KMS-11 (cell line): Measurements from ENCODE around the gene SLC35F3.

Source experiments
- H2AFZ ChIP-seq: fragments of 200-600 bp; sonication (generic); 2 replicates; pipeline ENCODE4 v1.6.1; 2016; ENCODE audit warnings: antibody characterized with exemption, mixed run types, low read depth
- H3K27ac ChIP-seq: fragments of 200-600 bp; sonication (generic); 2 replicates; pipeline ENCODE4 v1.6.1; 2016; ENCODE audit warnings: mild to moderate bottlenecking, mixed run types
- H3K27me3 ChIP-seq: fragments of 200-600 bp; sonication (generic); 2 replicates; pipeline ENCODE4 v1.6.1; 2017; ENCODE audit warnings: mild to moderate bottlenecking, low read depth, mixed run types, moderate library complexity; ENCODE audit not compliant: insufficient read depth
- H3K36me3 ChIP-seq: fragments of 200-600 bp; sonication (generic); 2 replicates; pipeline ENCODE4 v1.6.1; 2017; ENCODE audit warnings: mild to moderate bottlenecking, mixed run types; ENCODE audit not compliant: insufficient read depth
- H3K4me1 ChIP-seq: fragments of 200-600 bp; sonication (generic); 2 replicates; pipeline ENCODE4 v1.6.1; 2016; ENCODE audit warnings: mild to moderate bottlenecking, low read depth, mixed run types; ENCODE audit not compliant: poor library complexity, severe bottlenecking
- H3K4me2 ChIP-seq: fragments of 200-600 bp; sonication (generic); 2 replicates; pipeline ENCODE4 v1.7.0; 2016; ENCODE audit warnings: mild to moderate bottlenecking, mixed run types
- H3K4me3 ChIP-seq: fragments of 200-600 bp; sonication (generic); IDR thresholded peaks from 2 replicates; pipeline ENCODE4 v1.6.1; 2017; ENCODE audit warnings: low read depth, low read length, mixed read lengths; ENCODE audit not compliant: insufficient read depth
- H3K79me2 ChIP-seq: fragments of 200-600 bp; sonication (generic); 2 replicates; pipeline ENCODE4 v1.6.1; 2016; ENCODE audit warnings: low read depth, mixed run types; ENCODE audit not compliant: insufficient read depth
- H3K9ac ChIP-seq: fragments of 200-600 bp; sonication (generic); 2 replicates; pipeline ENCODE4 v1.6.1; 2016; ENCODE audit warnings: mild to moderate bottlenecking, mixed run types
- H4K20me1 ChIP-seq: fragments of 200-600 bp; sonication (generic); 2 replicates; pipeline ENCODE4 v1.6.1; 2016; ENCODE audit warnings: mild to moderate bottlenecking, mixed run types; ENCODE audit not compliant: insufficient read depth
- TF ChIP-seq, protein P1 (sequence below): fragments of 200-600 bp; sonication (generic); conservative IDR thresholded peaks from 2 replicates; pipeline ENCODE4 v1.6.1; 2017; ENCODE audit warnings: low read depth, mild to moderate bottlenecking, antibody characterized with exemption, low read length, moderate library complexity, mixed read lengths

Gene SLC35F3

DNA sequence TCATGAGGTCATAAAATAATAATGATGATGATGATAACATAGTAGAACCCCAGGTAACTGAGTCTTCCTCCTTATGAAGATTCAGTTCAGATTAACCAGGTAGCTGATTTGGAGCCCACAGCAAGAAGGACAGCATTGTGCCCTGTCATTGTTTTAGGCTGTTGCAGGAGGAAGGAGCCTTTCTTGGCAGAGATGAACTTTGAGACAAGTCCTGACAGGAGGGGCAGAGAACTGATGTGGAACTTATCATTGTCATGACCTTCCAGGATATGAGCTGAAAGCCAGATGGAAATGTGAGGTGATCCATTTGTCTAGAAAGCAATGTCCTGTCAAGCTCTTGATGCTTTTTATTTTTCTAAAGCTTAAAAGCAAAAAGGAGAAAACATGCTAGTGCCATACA, 336.2 kb downstream of the SLC35F3 start:
- no peak overlapping the region for H2AFZ ChIP-seq
- no peak overlapping the region for H3K4me2 ChIP-seq
- no peaks in the 10 kb centered on the region for H3K27me3 ChIP-seq
- H3K4me1 ChIP-seq: no peaks in the 10 kb centered on the region
- no peak overlapping the region for H3K27ac ChIP-seq
- no peak overlapping the region for H3K9ac ChIP-seq
- H3K79me2 ChIP-seq: no peaks in the 10 kb centered on the region
- no peak overlapping the region for H3K4me3 ChIP-seq
- no peaks in the 10 kb centered on the region for H3K36me3 ChIP-seq
- TF ChIP-seq, protein P1, sequence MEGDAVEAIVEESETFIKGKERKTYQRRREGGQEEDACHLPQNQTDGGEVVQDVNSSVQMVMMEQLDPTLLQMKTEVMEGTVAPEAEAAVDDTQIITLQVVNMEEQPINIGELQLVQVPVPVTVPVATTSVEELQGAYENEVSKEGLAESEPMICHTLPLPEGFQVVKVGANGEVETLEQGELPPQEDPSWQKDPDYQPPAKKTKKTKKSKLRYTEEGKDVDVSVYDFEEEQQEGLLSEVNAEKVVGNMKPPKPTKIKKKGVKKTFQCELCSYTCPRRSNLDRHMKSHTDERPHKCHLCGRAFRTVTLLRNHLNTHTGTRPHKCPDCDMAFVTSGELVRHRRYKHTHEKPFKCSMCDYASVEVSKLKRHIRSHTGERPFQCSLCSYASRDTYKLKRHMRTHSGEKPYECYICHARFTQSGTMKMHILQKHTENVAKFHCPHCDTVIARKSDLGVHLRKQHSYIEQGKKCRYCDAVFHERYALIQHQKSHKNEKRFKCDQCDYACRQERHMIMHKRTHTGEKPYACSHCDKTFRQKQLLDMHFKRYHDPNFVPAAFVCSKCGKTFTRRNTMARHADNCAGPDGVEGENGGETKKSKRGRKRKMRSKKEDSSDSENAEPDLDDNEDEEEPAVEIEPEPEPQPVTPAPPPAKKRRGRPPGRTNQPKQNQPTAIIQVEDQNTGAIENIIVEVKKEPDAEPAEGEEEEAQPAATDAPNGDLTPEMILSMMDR: no peak
- no peaks in the 10 kb centered on the region for H4K20me1 ChIP-seq

DNA sequence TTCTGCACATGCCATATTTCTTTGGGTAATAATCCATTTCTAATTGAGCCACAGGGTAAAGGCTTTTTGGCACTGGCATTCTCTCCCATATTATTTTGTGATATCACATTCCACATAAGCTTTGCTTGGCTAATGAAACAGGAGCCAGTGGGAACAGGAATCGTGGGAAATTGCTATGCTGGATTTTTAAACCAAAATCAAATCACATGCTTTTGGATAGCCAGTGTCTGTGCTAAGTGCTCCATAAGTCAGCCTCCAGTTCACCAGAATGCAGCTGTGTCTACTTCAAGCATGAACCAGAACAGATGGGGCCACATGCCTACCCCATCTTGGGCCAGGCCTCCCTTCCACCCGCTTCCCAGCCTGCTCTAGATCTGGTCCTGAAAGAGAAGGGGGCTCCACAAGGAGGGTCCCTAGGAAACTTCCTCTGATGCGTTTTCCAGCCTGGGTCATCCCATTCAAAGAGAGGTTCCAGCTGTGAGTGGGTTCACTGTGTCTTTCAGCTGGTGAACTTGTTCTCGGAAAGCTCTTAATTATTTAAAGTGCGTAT, 337.5 kb downstream of the SLC35F3 start:
- Histone ChIP-seq H3K79me2 (no peaks in the 10 kb centered on the region), H4K20me1 (no peaks in the 10 kb centered on the region), H3K36me3 (no peaks in the 10 kb centered on the region), H3K4me1 (no peaks in the 10 kb centered on the region), H3K27me3 (no peaks in the 10 kb centered on the region), H3K27ac (no peak overlapping the region), H3K4me3 (no peak overlapping the region), H3K4me2 (no peak overlapping the region), H3K9ac (no peak overlapping the region), H2AFZ (no peak overlapping the region)
- TF ChIP-seq, protein P1: no peak

DNA sequence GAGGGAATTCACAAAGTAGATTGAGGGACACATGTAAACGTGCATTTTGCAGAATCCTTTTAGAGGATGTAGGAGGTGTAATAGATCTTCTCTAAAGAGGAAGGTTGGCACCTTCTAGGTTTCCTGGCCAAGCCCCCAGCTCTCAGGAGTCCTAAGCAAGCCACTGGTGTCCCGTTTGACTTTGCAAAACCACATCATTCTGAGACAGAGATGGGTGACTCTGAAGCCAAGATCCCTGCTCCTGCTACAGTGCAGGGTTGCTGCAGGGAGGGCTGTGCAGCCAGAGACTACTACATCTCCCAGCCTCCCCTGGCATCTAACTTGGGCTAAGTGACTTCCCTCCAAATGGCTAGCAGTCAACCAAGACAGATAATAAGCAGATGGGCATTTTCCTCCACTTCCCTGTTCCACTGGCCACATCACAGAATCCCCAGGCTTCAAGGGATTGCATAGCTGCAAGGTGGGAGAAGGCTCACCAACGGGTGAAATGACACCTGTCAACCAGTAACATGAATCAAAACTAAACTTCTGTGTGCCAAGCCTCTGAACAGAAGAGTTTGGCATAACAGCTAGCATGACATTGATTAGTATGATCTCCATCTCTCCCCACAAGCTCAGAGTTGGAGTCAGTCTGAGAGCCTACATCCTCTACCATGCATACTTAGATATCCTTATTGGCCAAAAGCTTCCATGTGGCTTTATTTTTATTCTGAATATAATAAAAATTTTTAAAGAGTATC, 339.2 kb downstream of the SLC35F3 start:
- Histone ChIP-seq H2AFZ (no peak overlapping the region), H3K27me3 (no peaks in the 10 kb centered on the region), H4K20me1 (no peaks in the 10 kb centered on the region), H3K27ac (no peak overlapping the region), H3K79me2 (no peaks in the 10 kb centered on the region), H3K4me2 (no peak overlapping the region), H3K4me3 (no peak overlapping the region), H3K36me3 (no peaks in the 10 kb centered on the region), H3K9ac (no peak overlapping the region), H3K4me1 (no peaks in the 10 kb centered on the region)
- TF ChIP-seq, protein P1: no peak

DNA sequence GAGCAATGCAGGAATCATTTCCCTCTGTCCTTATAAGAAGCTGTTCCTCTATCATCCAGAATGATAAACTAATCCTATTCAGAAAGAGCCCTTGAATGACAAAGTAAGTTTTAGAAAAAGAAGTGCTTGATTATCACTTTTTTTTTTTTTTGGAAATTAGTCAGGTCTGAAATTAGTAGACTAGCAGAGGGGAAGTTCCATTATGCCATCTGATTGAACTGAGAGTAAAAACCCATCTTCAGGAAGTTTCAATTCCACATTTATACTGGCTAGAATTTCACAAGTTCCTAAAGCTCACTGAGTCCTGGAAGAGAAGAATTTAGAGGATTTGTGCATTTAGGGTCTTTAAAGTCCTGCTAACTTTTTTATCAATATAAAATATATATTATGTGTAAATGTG, 340.0 kb downstream of the SLC35F3 start:
- no peaks in the 10 kb centered on the region for H3K27me3 ChIP-seq

More for the DNA sequence above, 340.0 kb downstream of the SLC35F3 start:
- TF ChIP-seq, protein P1: no peak
- H4K20me1 ChIP-seq: no peaks in the 10 kb centered on the region
- no peaks in the 10 kb centered on the region for H3K36me3 ChIP-seq
- no peak overlapping the region for H3K9ac ChIP-seq
- no peak overlapping the region for H3K4me2 ChIP-seq
- no peaks in the 10 kb centered on the region for H3K4me1 ChIP-seq
- no peak overlapping the region for H3K27ac ChIP-seq
- H2AFZ ChIP-seq: no peak overlapping the region
- no peaks in the 10 kb centered on the region for H3K79me2 ChIP-seq
- no peak overlapping the region for H3K4me3 ChIP-seq
